Measurements from ENCODE around the gene MRPL27.
A peak's percentile ranks its signal among the peaks of the same experiment; 100 is the strongest.

Gene MRPL27

DNA sequence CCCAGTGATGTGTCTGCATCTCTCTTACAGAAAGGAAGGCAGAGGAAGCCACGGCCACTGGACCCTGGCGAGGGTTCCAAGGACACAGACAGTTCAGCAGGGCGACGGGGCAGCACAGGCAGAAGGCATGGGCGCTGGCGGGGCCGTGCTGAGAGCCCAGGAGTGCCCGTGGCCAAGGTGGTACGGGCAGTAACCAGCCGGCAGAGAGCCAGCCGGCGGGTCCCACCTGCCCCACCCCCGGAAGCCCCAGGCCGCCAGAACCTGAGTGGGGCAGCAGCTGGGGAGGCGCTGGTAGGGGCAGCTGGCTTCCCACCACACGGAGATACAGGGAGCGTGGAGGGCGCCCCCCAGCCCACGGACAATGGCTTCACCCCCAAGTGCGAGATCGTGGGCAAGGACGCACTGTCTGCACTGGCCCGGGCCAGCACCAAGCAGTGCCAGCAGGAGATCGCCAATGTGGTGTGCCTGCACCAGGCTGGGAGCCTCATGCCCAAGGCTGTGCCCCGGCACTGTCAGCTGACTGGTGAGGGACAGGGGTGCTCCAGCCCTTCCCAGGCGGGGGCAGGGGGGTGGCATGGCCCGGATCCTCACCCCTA, 19.3 kb downstream of the MRPL27 start:
- no peak for TF ChIP-seq CTCF (conservative IDR thresholded peaks at IDR 0.05)
- H3K27ac ChIP-seq, result no peak overlapping the region

GRCh38 chr17:50352693-50353599, 20.0 kb downstream of the MRPL27 start:
- no peak for TF ChIP-seq CTCF (conservative IDR thresholded peaks at IDR 0.05)
- H3K27ac ChIP-seq, result peak overlapping the region; percentile 30; the same call in 1 of the 2 replicates

DNA sequence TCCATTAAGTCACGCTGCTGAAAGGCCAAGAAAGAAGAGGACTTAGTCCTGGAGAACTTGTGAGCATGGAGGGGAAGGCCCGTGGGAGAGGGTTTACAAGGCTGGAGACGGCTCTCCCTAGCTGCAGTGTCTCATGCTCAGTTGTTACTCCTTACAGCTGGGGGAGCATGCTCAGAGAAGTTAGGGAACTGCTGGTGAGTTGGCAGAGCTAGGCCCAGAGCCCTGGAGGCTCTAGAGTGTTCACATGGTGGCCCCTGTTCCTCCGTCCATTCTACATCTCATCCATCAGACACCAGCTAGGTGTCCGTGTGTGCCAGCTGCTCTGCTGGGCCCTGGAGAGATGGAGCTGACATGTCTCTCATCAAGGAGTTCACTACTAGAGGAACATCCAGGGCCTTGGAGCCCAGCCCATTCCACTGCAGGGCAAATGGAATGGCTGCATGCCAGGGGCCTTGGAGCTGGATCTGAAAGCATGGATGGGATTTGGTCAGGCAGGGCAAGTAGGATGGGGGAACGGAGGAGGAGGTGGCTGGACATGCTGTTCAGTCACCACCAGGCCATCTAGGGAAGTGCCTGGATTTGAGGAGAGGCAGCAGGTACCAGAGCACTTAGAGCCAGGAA, 20.8 kb downstream of the MRPL27 start:
- peak overlapping the region; percentile 30; the same call in 1 of the 2 replicates for H3K27ac ChIP-seq
- TF ChIP-seq CTCF (conservative IDR thresholded peaks at IDR 0.05), result no peak

- H3K27ac ChIP-seq, result no peak overlapping the region
- TF ChIP-seq CTCF (conservative IDR thresholded peaks at IDR 0.05), result no peak
Measured at GRCh38 chr17:50350733-50351132, 22.3 kb downstream of the MRPL27 start.

GRCh38 chr17:50349243-50349600, 23.8 kb downstream of the MRPL27 start:
- TF ChIP-seq CTCF (conservative IDR thresholded peaks at IDR 0.05), result no peak
- no peak overlapping the region for H3K27ac ChIP-seq

DNA sequence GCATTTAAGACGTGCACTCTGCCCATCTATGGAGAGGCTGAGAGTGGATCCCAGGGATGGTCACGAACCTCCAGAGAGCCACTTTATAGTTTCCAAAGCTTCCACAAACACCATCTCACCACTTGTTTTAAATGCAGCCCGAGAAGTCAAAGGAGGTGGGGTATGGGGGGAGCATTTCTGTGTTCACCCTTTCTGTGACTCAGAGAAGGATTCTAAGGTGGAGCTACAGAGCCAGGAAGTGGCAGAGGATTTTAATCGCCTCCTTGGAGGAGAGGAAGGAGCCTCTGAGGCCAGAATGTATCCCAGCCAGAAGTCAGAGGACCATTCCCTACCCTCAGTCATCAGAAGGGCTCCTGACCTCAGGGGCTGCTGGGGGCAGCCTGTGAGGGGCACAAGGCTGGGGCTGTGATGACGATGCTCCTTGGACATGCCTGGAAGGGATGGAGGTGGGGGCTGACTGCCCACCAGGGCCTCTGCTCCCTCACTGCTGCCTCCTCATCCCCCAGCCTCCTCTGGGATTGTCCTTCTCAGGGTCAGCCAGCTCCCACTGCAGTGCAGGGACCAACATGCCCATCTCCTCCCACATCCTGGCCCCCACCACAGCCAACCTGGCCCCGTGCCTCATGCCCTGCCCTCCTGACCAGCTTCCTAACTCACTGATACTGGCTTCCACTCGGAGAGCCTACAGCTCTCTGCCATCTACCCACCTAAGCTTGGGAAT, 24.3 kb downstream of the MRPL27 start:
- no peak for TF ChIP-seq CTCF (conservative IDR thresholded peaks at IDR 0.05)

DNA sequence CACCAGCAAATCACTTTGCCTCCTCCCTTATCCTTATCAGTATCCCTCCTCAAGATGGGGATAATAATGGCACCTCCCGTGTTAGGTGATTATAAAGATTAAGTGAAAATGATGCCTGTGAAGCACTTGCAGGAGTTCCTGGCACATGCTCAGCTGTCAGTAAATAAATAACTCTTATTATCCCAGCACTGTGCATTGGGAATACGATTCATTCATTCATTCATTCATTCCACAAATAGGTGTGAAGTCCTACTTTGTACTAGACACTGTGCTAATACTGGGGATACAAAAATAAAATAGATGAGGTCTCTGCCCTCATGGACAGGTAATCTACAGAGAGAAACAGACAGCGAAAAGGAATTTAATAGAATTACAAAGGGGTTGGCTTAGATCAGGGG, 25.1 kb downstream of the MRPL27 start:
- H3K27ac ChIP-seq, result no peak overlapping the region
- no peak for TF ChIP-seq CTCF (conservative IDR thresholded peaks at IDR 0.05)

More for the DNA sequence above, 24.3 kb downstream of the MRPL27 start:
- no peak overlapping the region for H3K27ac ChIP-seq
